GM12801 (cell line): ENCODE data around the gene GJB4.

Experiments
- TF ChIP-seq, protein P1 (sequence below): IDR thresholded peaks from one replicate; pipeline ENCODE4 v1.5.1; 2011; ENCODE audit warnings: control low read depth; ENCODE audit not compliant: insufficient read length; ENCODE audit errors: extremely low read depth

GJB4 gene

GRCh38 chr1:34794790-34795180, 35.2 kb downstream of the GJB4 start:
- TF ChIP-seq, protein P1, sequence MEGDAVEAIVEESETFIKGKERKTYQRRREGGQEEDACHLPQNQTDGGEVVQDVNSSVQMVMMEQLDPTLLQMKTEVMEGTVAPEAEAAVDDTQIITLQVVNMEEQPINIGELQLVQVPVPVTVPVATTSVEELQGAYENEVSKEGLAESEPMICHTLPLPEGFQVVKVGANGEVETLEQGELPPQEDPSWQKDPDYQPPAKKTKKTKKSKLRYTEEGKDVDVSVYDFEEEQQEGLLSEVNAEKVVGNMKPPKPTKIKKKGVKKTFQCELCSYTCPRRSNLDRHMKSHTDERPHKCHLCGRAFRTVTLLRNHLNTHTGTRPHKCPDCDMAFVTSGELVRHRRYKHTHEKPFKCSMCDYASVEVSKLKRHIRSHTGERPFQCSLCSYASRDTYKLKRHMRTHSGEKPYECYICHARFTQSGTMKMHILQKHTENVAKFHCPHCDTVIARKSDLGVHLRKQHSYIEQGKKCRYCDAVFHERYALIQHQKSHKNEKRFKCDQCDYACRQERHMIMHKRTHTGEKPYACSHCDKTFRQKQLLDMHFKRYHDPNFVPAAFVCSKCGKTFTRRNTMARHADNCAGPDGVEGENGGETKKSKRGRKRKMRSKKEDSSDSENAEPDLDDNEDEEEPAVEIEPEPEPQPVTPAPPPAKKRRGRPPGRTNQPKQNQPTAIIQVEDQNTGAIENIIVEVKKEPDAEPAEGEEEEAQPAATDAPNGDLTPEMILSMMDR, result no peak

DNA sequence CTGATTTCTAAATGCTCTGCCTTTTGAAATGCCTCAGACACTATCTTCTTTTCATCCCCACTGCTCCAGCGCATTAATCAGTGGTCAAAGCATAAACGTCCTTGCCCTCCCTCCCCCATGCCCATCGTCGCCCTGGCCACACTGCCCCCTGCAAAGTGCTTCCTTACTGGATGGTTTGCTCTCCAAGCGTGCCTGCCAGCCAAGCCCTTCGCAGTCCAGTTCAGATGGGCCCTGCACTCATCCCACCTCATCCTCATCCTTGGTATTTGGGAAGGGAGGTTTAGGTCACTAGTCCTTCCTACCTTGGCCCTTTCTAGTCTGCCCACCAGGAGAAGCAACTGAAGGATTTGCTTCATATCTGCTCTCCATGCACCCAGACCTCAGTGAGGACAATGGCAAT, 36.4 kb downstream of the GJB4 start:
- TF ChIP-seq, protein P1, result no peak

DNA sequence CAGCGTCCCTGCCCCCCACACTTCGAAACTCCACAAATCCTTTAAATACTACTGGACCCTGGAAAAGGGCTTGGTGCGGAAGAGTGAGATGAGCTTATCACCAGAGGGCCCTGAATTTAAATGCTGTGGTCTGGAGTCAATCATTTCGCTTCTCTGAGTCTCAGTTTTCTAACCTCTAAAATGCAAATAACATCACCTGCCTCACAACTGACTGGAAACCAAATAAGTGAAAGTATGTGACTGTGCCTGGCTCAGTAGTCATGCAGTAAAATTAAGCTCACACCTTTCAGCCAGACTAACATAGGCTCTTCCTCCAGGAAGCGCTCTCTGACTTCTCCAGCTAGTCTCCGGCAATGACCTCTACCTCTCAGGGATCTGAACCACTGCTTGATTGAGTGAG, 37.5 kb downstream of the GJB4 start:
- TF ChIP-seq, protein P1, result no peak

- TF ChIP-seq, protein P1, result no peak
Observed at GRCh38 chr1:34800214-34800613, 40.7 kb downstream of the GJB4 start.

DNA sequence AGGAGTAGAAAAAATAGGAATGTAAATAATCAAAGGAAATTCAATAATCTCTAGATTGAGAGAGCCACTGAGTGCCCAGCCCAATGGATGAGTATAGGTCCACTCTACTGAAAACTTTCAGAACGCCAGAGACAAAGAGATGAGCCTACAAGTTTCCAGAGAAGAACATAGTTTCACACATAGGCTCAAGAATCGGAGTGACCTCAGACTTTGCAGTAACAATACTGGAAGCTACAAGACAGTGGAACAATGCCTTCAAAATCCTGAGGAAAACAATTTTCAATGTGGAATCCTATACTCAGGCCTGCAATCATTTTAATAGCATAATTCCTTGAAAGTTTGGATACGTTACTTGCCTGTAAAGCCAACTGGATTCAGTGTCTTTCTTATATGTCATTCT, 44.2 kb downstream of the GJB4 start:
- TF ChIP-seq, protein P1, result no peak

- TF ChIP-seq, protein P1, result no peak
Observed at GRCh38 chr1:34806396-34806795, 46.9 kb downstream of the GJB4 start.

- TF ChIP-seq, protein P1, result no peak
Observed at GRCh38 chr1:34808051-34808810, 48.7 kb downstream of the GJB4 start.
